HEK293 (cell line): Measurements from ENCODE around the gene SRBD1.

Experiments
- CTCF ChIA-PET: fragments of 350-600 bp; formaldehyde crosslinking; extraction: SDS; loops from one replicate; lab custom pipeline; 2021; ENCODE audit warnings: antibody characterized with exemption; lab: Yijun Ruan, JAX
- POLR2A ChIA-PET: fragments of 300-600 bp; formaldehyde crosslinking; extraction: SDS; loops from one replicate; lab custom pipeline; 2020; ENCODE audit warnings: antibody characterized with exemption, inconsistent platforms; lab: Yijun Ruan, JAX
- H3K27ac ChIP-seq: fragments of 200-500 bp; sonication (Bioruptor generic); 2 replicates; pipeline ENCODE4 v1.5.1; 2014; ENCODE audit warnings: low read depth, low read length, control low read depth, inconsistent platforms; ENCODE audit errors: extremely low read depth
- H3K36me3 ChIP-seq, 2 experiments: fragments of 200-500 bp in 1 of 2; sonication (Bioruptor generic) in 1 of 2; 1 replicate in 1 of 2; 2 replicates in 1 of 2; pipeline ENCODE4 v1.5.1; 2014 to 2017; ENCODE audit warnings: inconsistent platforms in 2 of 2, low read length in 2 of 2; ENCODE audit not compliant: control insufficient read depth in 2 of 2, insufficient read depth in 1 of 2
- H3K4me1 ChIP-seq: fragments of 200-500 bp; sonication (Bioruptor generic); 2 replicates; pipeline ENCODE4 v1.5.1; 2014; ENCODE audit warnings: mild to moderate bottlenecking, low read length, inconsistent platforms; ENCODE audit not compliant: control insufficient read depth, insufficient read depth
- H3K4me3 ChIP-seq: 2 replicates; pipeline ENCODE4 v1.5.1; 2011; ENCODE audit warnings: low read depth, mild to moderate bottlenecking, control low read depth, low read length, moderate library complexity
- H3K9me3 ChIP-seq: fragments of 200-500 bp; sonication (Bioruptor generic); 2 replicates; pipeline ENCODE4 v1.5.1; 2014; ENCODE audit warnings: low read depth, low read length, inconsistent platforms; ENCODE audit not compliant: control insufficient read depth, insufficient read depth
- ATF2 ChIP-seq: fragments of 450-650 bp; formaldehyde crosslinking; IDR thresholded peaks from 2 replicates; pipeline ENCODE4 v1.5.1; 2016; ENCODE audit warnings: missing biosample characterization, missing genetic modification characterization, low read depth
- GLIS2 ChIP-seq: fragments of 450-650 bp; formaldehyde crosslinking; IDR thresholded peaks from 2 replicates; pipeline ENCODE4 v1.5.1; 2016; ENCODE audit warnings: missing biosample characterization, missing genetic modification characterization
- IKZF3 ChIP-seq: fragments of 450-650 bp; IDR thresholded peaks from 2 replicates; pipeline ENCODE4 v1.5.0; 2018; ENCODE audit warnings: missing biosample characterization, mild to moderate bottlenecking, missing genetic modification characterization, moderate library complexity
- MZF1 ChIP-seq: fragments of 450-650 bp; formaldehyde crosslinking; IDR thresholded peaks from 2 replicates; pipeline ENCODE4 v1.5.1; 2017; ENCODE audit warnings: missing biosample characterization, missing genetic modification characterization, borderline replicate concordance
- REST ChIP-seq: fragments of 450-650 bp; formaldehyde crosslinking; IDR thresholded peaks from 2 replicates; pipeline ENCODE4 v1.5.1; 2016; ENCODE audit warnings: missing biosample characterization, missing genetic modification characterization
- SCRT1 ChIP-seq: fragments of 450-650 bp; formaldehyde crosslinking; IDR thresholded peaks from 2 replicates; pipeline ENCODE4 v1.5.1; 2016; ENCODE audit warnings: missing biosample characterization, missing genetic modification characterization, borderline replicate concordance
- TCF7L2 ChIP-seq: IDR thresholded peaks from 2 replicates; pipeline ENCODE4 v1.6.1; 2011; ENCODE audit warnings: low read depth, mild to moderate bottlenecking, inconsistent platforms, low read length, moderate library complexity, borderline replicate concordance
- ZIC2 ChIP-seq: fragments of 450-650 bp; formaldehyde crosslinking; IDR thresholded peaks from 2 replicates; pipeline ENCODE4 v1.5.1; 2016; ENCODE audit warnings: missing biosample characterization, missing genetic modification characterization
- ZNF10 ChIP-seq: fragments of 450-650 bp; formaldehyde crosslinking; IDR thresholded peaks from 2 replicates; pipeline ENCODE4 v1.5.1; 2017; ENCODE audit warnings: missing biosample characterization, missing genetic modification characterization
- ZNF16 ChIP-seq: fragments of 450-650 bp; formaldehyde crosslinking; IDR thresholded peaks from 2 replicates; pipeline ENCODE4 v1.5.1; 2016; ENCODE audit warnings: low read depth, missing biosample characterization, missing genetic modification characterization
- ZNF169 ChIP-seq: fragments of 450-650 bp; formaldehyde crosslinking; IDR thresholded peaks from 2 replicates; pipeline ENCODE4 v1.5.1; 2016; ENCODE audit warnings: missing biosample characterization, missing genetic modification characterization
- ZNF223 ChIP-seq: fragments of 450-650 bp; formaldehyde crosslinking; IDR thresholded peaks from 2 replicates; pipeline ENCODE4 v1.5.1; 2016; ENCODE audit warnings: missing biosample characterization, missing genetic modification characterization
- ZNF239 ChIP-seq: fragments of 450-650 bp; formaldehyde crosslinking; IDR thresholded peaks from 2 replicates; pipeline ENCODE4 v1.5.1; 2016; ENCODE audit warnings: missing biosample characterization, missing genetic modification characterization
- ZNF26 ChIP-seq: fragments of 450-650 bp; formaldehyde crosslinking; IDR thresholded peaks from 2 replicates; pipeline ENCODE4 v1.5.1; 2016; ENCODE audit warnings: missing biosample characterization, missing genetic modification characterization
- ZNF266 ChIP-seq: fragments of 450-650 bp; formaldehyde crosslinking; IDR thresholded peaks from 2 replicates; pipeline ENCODE4 v1.5.1; 2016; ENCODE audit warnings: missing biosample characterization, missing genetic modification characterization, low read depth
- ZNF274 ChIP-seq, 2 experiments: fragments of 200-500 bp in 1 of 2; fragments of 450-650 bp in 1 of 2; sonication (Bioruptor generic) in 1 of 2; formaldehyde crosslinking in 1 of 2; IDR thresholded peaks; 2 replicates each; pipeline versions ENCODE4 v1.5.1 to v1.6.1; 2014 to 2016; ENCODE audit warnings: borderline replicate concordance in 1 of 2, inconsistent platforms in 1 of 2, low read length in 1 of 2, missing biosample characterization in 1 of 2, missing genetic modification characterization in 1 of 2
- ZNF423 ChIP-seq: fragments of 450-650 bp; formaldehyde crosslinking; IDR thresholded peaks from 2 replicates; pipeline ENCODE4 v1.5.1; 2016; ENCODE audit warnings: missing biosample characterization, missing genetic modification characterization
- ZNF426 ChIP-seq: fragments of 450-650 bp; formaldehyde crosslinking; IDR thresholded peaks from 2 replicates; pipeline ENCODE4 v1.5.1; 2017; ENCODE audit warnings: missing biosample characterization, missing genetic modification characterization, mild to moderate bottlenecking, inconsistent platforms, moderate library complexity
- ZNF560 ChIP-seq: fragments of 450-650 bp; formaldehyde crosslinking; IDR thresholded peaks from 2 replicates; pipeline ENCODE4 v1.5.1; 2017; ENCODE audit warnings: missing biosample characterization, missing genetic modification characterization, borderline replicate concordance
- ZNF600 ChIP-seq: fragments of 450-650 bp; formaldehyde crosslinking; IDR thresholded peaks from 2 replicates; pipeline ENCODE4 v1.5.1; 2016; ENCODE audit warnings: missing biosample characterization, missing genetic modification characterization
- ZNF610 ChIP-seq: fragments of 450-650 bp; formaldehyde crosslinking; IDR thresholded peaks from 2 replicates; pipeline ENCODE4 v1.5.1; 2016; ENCODE audit warnings: missing biosample characterization, missing genetic modification characterization, borderline replicate concordance
- ZNF629 ChIP-seq: fragments of 450-650 bp; formaldehyde crosslinking; IDR thresholded peaks from 2 replicates; pipeline ENCODE4 v1.5.1; 2017; ENCODE audit warnings: missing biosample characterization, missing genetic modification characterization
- ZNF747 ChIP-seq: fragments of 450-650 bp; formaldehyde crosslinking; IDR thresholded peaks from 2 replicates; pipeline ENCODE4 v1.5.1; 2016; ENCODE audit warnings: missing biosample characterization, missing genetic modification characterization
- ZNF768 ChIP-seq: fragments of 450-650 bp; formaldehyde crosslinking; IDR thresholded peaks from 2 replicates; pipeline ENCODE4 v1.5.1; 2018; ENCODE audit warnings: missing biosample characterization, mild to moderate bottlenecking, missing genetic modification characterization
- ZNF785 ChIP-seq: fragments of 450-650 bp; formaldehyde crosslinking; IDR thresholded peaks from 2 replicates; pipeline ENCODE4 v1.5.1; 2016; ENCODE audit warnings: missing biosample characterization, missing genetic modification characterization
- ZSCAN18 ChIP-seq: fragments of 450-650 bp; formaldehyde crosslinking; IDR thresholded peaks from 2 replicates; pipeline ENCODE4 v1.5.1; 2016; ENCODE audit warnings: missing biosample characterization, missing genetic modification characterization
- TF ChIP-seq, protein P1 (sequence below): IDR thresholded peaks from 2 replicates; pipeline ENCODE4 v1.6.1; 2011; ENCODE audit warnings: mild to moderate bottlenecking, low read depth, low read length, borderline replicate concordance

SRBD1 gene

DNA sequence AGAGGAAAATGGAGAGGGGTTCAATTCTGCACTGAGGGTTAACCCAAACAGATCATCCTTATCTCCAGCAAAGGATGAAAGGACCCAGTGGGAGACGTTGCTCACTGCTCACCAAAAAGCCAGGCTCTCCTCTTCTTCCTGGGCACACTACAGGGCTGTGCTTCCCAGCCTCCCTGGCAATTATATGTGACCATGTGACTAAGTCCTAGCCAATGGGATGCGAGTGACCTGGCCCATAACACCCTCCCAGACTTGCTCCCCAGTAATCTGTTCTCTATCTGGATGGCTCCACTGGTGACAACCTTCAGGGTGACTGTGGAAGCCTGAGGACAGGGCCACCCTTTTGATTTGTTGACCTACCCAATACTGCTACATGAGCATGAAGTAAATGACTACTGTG, 29.5 kb upstream of the SRBD1 start:
- no peak overlapping the region for H3K4me3 ChIP-seq
- POLR2A ChIA-PET, result no interaction called here
- CTCF ChIA-PET, result interaction anchor here (0.5 to 3.2 kb wide), 2 partner anchors 138 to 294 kb away, joined by 3 to 17 read pairs; no protein-coding TSS in a partner anchor
- no peaks in the 10 kb centered on the region for H3K4me1 ChIP-seq
- TF ChIP-seq, protein P1, sequence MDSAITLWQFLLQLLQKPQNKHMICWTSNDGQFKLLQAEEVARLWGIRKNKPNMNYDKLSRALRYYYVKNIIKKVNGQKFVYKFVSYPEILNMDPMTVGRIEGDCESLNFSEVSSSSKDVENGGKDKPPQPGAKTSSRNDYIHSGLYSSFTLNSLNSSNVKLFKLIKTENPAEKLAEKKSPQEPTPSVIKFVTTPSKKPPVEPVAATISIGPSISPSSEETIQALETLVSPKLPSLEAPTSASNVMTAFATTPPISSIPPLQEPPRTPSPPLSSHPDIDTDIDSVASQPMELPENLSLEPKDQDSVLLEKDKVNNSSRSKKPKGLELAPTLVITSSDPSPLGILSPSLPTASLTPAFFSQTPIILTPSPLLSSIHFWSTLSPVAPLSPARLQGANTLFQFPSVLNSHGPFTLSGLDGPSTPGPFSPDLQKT, result no peak
- TF ChIP-seq ZNF560 (tag by site-specific recombination) (no peak), ZNF629 (tag by site-specific recombination) (no peak), ZNF274 (IDR thresholded peaks at IDR 0.05; ENCODE audit: low read length) (no peak), ZNF274 (tag by site-specific recombination; IDR thresholded peaks at IDR 0.05; ENCODE audit: borderline replicate concordance) (no peak), MZF1 (tag by site-specific recombination) (no peak), IKZF3 (tag by site-specific recombination) (no peak), ZNF266 (no peak)
- H3K27ac ChIP-seq, result no peak overlapping the region
- no peaks in the 10 kb centered on the region for H3K36me3 ChIP-seq
- no peaks in the 10 kb centered on the region for H3K9me3 ChIP-seq

DNA sequence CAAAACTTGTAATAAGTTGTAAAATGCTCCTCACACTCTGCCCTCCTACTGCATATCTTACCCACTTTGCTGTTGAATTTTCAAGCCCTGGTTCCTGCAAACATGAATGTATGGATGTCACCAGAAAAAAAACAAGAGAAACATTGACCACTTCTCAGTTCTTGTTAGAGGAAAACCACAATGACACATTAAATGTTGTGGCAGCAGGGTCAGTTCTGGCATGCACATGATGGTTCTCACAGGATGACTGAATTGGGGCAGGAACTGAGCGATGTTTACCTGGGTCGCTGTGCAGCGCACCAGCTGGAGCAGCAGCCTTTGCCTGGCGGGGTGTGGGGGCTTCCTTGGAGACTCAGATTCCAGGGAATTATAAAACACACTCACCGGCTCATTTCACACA, 26.4 kb upstream of the SRBD1 start:
- Histone ChIP-seq H3K9me3 (no peaks in the 10 kb centered on the region), H3K4me3 (no peak overlapping the region), H3K27ac (no peak overlapping the region), H3K4me1 (no peaks in the 10 kb centered on the region), H3K36me3 (no peaks in the 10 kb centered on the region)
- ChIA-PET CTCF (interaction anchor here (0.7 kb wide), 1 partner anchor 13 kb away, joined by 3 read pairs; no protein-coding TSS in a partner anchor), POLR2A (no interaction called here)
- TF ChIP-seq ZNF169 (tag by site-specific recombination) (no peak), TCF7L2 (no peak), ZNF426 (tag by site-specific recombination) (no peak), ZSCAN18 (tag by site-specific recombination) (no peak), ZNF768 (tag by site-specific recombination) (no peak), ATF2 (no peak), ZNF10 (no peak), ZNF239 (tag by site-specific recombination) (no peak), ZNF16 (tag by site-specific recombination) (no peak), ZNF610 (tag by site-specific recombination) (no peak), ZNF26 (no peak), REST (tag by site-specific recombination) (no peak), GLIS2 (tag by site-specific recombination) (no peak), ZNF785 (no peak), SCRT1 (tag by site-specific recombination) (no peak), ZNF600 (no peak), ZNF423 (tag by site-specific recombination) (no peak), ZIC2 (tag by site-specific recombination) (no peak), ZNF747 (tag by site-specific recombination) (no peak), ZNF223 (tag by site-specific recombination) (no peak)
